NAMALWA (cell line): ENCODE data around the gene PML.
"Not testable (repeated sequence)": the region's sequence is repeated elsewhere in the genome, so short reads cannot be mapped to it uniquely, and the experiment has no call there.

Experiments used
- DNase-seq: peaks from one replicate; pipeline ENCODE4 v3.0.0-alpha.2; 2015; ENCODE audit warnings: low spot score

The PML gene

DNA sequence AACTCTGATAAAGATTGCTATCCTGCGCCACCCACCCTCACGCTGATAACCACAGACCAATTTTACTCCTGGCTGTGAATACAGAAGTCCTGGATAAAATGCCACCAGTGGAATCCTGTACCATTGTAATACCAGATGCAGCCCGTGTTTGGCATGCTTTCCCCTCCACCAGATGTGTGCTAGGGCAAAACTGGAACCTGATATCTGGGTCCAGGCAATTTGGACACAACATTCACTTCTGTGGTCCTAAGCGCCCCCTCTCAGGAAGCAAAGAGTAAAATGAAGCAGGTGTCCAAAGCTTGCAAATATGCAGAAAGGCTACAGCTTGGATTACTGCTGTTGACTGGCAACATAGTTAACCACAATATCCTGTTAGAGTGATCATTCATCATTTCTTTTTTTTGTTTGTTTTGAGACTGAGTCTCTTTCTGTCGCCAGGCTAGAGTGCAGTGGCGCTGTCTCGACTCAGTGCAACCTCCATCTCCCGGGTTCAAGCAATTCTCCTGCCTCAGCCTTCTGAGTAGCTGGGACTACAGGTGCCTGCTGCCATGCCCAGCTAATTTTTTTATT is 35.4 kb upstream of the PML start:
- peak; percentile 89 for DNase-seq

DNA sequence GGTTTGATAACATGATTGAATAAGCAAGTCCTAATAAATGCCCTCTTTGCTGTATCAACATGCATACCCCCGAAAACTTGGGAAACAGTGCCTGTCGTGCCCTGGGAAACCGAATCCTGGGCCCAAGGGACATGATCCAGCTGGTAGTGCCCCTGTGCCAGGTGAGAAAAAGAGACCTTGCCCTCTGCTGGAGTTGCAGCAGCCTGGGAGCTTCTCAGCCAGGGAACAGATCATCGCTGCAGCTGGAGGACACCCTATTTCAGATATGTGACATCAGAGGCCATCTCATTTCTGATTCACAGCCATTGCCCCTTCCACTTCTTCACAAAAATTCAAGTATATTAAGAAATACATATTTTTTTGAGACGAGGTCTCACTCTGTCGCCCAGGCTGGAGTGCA is 34.7 kb upstream of the PML start:
- DNase-seq = peak; percentile 27

DNA sequence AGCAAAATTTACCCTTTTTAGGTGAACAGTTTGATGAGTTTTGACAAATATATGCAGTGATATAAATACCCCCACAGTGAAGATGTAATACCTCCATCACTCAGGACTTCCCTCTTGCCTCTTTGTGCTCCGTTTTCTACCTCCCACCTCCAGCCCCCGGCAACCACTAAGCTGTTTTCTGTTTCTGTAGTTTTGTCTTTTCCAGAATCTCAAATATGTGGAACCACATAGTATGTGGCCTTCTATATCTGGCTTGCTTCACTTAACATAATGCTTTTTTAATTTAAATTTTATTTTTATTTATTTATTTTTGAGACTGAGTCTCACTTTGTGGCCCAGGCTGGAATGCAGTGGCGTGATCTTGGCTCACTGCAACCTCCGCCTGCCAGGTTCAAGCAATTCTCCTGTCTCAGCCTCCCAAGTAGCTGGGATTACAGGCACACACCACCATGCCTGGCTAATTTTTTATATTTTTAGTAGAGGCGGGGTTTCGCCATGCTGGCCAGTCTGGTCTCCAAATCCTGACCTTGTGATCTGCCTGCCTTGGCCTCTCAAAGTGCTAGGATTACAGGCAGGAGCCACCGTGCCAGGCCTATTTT is 33.9 kb upstream of the PML start:
- not testable (repeated sequence) for DNase-seq

DNA sequence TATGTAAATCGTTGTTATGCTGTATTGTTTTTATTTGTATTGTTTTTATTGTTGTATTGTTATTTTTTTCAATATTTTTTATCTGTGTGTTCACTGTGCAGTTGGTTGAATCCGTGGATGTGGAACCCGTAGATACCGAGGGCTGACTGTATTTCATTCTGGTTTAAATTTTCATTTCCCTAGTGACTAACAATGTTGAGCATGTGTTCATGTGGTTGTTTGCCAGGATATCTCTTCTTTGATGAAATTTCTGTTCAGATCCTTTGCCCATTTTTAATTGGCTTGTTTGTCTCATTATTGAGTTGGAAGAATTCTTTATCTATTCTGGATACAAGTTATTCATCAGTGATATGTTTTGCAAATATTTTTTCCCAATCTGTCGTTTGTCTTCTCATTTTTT is 32.1 kb upstream of the PML start:
- DNase-seq = no peak

DNA sequence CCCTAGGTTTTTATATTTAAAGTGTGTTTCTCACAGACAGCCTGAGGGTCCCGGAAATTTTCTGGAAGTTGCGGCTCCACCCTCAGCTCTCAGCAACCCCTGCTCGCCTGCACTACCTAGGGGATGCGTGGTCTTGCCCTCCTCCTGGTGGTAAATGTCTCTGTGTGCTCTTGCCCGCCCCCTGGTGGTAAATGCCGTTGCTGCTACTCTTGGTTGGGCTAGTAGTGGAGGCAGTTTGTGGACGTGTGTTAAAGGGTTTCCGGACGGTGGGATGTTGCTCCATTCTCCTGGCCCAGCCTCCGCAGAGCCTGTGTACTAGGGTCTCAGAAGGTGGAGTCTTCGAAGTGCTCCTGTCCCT is 29.8 kb upstream of the PML start:
- peak; percentile 94 for DNase-seq

DNA sequence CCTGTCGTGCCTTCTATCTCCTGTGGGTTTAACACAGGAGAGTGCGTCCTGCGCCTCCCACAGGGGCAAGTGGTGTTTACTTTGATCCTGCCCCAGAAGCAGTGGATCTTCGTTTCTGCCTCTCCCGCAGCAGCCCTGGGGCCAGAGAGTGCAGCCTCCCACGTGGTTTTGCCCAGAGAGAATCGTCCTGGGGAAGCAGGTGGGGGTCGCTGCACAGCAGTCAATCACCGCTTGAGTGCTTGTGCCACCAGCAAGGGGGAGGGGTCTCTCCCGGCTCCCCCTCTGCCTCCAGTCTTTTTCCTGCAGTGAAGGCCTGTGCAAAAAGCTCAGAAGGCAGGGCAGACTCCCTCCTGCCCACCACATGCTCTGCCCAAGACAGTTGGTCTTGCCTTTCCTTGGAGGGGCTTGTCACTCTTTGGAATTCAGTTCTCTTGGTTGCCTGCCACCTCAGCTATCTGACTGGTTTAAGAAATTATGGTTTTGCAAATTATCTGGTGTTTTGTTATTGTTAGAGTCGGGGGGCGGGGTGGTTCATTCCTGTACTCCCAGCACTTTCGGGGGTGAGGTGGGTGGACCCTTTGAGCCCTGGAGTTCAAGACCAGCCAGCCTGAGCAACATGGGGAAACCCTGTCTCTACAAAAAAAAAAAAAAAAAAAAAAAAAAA is 29.3 kb upstream of the PML start:
- peak; percentile 50 for DNase-seq

DNA sequence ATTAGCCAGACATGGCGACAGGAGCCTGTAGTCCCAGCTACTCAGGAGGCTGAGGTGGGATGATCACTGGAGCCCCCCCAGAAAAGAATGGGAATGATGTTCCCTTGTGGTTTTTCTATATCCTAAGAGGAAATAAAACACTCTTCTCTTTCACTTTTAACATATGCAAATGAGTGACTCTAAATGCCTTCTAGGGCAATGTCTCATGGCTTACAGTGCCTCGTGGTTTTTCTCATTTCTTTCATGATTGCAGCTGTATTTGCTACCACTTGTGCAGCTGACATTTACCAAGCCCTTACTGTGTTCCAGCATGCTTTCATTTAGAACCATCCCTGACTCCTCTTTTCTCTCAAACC is 28.8 kb upstream of the PML start:
- DNase-seq = peak; percentile 85

DNA sequence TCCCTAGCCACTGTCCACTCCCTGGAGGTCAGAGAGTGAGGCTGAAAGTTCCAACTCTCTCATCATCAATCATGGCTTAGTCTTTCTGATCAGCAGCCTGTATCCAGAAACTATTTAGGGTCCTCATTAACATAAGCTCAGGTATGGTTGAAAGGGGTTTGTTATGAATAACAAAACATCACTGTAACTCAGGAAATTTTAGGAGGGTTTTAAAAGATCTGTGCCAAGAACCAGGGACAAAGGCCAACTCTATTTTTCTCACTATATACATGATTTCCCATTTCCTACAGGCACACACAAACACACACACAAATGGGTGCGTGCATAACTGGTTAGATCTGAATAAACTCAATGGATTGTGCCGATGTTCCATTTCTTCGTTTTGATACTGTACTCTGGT is 26.1 kb upstream of the PML start:
- DNase-seq = no peak

DNA sequence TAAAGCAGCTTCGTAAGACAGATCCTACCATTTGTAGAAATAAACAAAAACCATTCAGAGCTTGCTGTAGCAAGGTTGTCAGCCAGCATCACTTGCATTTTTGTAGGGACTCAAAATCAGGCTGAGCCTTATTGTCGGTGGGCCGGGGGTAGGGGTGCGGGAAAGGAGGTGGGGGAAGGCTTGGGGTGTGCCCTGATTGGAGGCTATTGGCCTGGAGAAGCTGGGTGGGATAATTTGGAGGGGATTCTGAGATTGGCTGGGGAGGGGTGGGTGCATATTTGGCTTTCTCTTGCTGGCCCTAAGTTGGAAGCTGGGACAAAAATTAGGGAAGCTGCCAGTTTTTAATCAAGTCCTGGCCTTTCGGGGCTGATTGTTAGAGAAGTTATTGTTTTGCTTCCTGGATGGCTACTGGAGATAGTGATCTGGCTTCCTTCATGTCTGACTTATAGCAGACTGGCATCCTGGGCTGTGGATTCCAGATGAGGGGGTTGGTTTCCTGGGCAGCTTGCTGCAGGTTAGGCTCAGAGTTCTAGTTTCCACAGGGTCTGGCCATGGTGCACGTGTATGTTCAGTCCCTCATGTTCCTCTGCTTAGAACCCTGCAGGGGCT is 25.3 kb upstream of the PML start:
- no peak for DNase-seq

DNA sequence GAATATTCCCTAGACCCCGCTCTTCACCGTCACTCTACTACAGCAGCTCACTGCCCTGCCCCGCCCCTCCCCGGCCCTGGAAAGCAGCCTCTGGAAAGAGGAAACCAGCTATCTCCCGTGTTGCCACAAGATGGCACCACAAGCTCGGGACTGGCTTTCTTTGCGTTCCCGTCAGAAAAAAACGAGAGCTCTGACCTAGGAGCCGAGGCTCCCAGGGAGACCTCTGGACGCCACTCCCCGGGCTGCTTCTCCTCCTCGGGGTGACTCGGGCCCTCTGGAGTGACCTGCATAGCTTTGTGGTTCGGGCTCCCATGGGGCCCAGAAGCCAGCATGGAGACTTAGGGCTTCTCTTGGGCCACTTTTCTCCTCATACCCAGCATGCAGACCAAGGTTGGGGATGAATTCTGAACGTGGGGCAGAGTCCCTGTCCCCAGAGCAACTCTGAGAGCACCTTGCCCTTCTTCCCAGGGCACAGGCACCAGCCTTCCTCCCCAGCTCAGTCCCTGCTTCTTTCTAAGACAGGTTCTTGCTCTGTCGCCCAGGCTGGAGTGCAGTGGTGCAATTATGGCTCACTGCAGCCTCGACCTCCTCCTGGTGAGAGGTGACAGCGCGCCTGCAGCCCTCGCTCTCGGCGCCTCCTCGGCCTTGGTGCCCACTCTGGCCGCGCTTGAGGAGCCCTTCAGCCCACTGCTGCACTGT is 21.4 kb upstream of the PML start:
- peak; percentile 90 for DNase-seq

DNA sequence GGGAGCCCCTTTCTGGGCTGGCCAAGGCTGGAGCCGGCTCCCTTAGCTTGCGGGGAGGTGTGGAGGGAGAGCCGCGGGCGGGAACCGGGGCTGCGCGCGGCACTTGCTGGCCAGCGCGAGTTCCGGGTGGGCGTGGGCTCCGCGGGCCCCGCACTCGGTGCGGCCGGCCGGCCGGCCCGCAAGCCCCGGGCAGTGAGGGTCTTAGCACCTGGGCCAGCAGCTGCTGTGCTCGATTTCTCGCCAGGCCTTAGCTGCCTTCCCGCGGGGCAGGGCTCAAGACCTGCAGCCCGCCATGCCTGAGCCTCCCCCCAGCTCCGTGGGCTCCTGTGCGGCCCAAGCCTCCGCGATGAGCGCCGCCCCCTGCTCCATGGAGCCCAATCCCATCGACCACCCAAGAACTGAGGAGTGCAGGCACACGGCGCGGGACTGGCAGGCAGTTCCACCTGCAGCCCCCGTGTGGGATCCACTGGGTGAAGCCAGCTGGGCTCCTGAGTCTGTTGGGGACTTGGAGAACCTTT is 20.8 kb upstream of the PML start:
- not testable (repeated sequence) for DNase-seq

DNA sequence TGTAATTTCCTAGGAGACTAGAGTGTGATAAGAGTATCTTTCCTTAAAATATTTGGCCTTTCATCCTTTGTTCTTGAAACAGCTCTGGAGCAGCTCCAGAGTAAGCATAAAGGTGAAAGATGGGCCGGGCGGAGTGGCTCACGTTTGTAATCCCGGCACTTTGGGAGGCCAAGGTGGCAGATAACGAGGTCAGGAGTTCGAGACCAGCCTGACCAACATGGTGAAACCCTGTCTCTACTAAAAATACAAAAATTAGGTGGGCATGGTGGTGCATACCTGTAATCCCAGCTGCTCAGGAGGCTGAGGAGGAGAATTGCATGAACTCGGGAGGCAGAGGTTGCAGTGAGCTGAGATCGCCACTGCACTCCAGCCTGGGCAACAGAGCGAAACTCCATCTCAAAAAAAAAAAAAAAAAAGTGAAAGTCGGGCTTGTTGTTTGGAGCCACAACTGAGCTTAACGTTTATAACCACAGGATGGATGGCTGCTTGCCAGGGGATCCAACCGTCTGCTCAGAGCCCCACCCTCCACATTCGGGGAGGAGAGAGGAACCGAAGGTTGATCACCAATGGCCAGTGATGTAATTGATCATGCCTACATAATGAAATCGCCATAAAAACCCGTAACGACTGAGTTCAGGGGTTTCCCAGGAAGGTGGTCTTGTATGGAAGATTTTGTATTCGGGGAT is 18.9 kb upstream of the PML start:
- not testable (repeated sequence) for DNase-seq

DNA sequence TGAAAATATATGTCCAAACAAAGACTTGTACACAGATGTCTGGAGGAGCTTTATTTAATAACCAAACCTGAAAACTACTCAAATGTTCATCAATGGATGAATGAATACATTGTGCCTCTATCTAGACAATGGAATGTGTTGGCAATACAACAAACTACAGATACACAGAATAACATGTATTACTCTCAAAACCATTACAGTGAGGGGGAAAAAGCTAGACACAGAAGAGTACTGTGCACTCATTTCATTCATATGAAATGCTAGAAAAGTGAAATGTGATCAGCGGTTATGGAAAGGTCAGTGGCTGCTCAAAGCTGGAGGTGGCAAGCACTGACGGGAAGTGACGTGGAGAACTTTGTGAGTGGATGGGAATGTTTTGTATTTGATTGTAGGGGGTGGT is 15.6 kb upstream of the PML start:
- no peak for DNase-seq

DNA sequence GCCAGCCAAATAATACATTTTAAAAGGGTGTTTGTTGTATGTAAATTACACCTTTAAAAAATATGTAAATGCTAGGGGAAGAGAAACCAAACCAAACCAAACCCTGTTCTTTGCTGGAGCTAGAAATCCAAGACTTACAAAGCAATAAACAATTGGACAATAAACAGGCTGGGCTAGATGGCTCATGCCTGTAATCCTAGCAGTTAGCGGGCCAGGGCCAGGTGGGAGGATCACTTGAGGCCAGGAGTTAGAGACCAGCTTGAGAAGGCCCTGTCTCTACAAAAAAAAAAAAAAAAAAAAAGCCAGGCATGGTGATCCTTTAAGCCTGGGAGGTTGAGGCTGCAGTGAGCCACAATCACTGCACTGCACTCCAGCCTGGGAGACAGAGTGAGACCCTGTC is 14.9 kb upstream of the PML start:
- DNase-seq = no peak

DNA sequence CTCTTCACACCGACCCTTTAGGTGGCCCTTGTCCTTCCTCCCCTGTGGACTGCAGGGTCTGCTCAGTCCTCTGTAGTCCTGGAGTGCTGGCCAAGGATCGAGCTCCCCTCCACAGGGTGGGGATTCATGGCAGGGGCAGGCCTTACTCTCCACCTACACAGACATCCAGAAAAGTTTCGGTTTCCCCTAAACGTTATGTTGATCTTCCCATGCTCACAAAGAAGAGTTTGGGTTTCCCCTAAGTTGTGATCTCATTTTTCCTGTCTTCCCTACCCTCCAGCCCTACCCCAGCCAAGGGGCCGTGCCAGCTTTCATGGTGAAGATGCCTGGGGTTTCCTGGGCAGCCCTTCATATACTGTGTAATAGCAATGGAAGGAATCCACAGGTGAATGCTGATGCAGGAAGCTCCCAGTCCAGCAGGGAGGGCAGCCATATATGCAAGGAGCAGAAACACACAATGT is 12.7 kb upstream of the PML start:
- DNase-seq = no peak

DNA sequence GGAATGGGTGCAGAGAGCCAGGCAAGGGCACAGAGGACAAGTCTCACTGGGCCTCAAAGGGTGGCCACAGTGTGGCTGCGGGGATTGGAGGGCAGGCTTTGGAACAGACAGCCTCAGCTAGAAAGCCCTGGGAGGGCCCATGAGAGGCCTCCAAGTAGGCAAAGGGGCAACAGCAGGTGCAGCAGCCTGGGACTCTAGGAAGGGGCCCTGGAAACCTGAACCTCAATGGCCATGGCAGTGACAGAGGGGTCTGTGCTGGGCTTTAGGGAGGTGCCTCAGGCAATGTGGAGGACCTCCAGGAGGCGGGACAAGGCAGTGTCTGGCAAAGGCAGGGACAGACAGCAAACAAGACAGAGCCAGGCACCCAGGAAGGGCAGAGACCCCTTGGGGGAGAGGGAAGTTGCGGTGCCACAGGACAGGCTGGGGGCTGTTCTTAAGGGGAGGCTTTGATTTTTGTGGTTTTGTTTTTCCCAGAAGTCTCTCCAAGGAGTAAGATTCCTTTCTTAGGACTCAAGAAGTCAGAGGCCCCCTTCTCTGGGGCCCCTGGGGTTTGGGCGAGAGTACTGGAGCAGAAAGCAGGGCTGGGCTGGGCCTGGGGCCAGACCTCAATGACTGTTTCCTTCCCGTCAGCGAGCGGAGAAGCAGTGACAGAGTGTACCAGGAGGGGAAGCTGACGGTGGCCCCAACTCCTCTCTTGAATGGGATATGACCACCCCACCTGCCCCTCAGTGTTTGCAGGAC is 12.1 kb upstream of the PML start:
- peak; percentile 52 for DNase-seq

DNA sequence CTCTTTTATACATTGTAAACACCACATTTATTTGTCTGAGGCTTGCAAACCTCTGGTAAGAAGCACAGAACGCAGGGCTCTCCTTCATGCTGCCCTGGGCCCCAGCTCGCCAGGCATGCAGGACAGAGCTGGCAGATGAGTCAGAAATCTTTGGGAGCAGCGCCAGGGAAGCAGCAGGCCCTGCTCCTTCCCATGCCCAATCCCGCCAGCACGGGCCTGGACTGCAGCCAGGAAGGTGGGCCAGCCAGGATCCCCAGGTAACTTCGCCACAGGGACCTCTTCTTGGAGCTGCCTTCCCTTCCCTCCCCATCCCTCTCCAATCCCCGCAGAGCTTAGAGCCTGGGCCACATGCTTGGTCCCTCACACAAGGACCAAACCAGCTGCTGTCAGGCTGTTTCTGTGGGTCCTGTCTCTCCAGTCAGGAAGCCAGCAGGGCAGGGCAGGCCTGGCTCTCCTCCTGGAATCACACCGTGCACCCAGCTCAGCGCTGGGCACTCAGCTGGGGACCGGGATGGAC is 11.2 kb upstream of the PML start:
- no peak for DNase-seq

DNA sequence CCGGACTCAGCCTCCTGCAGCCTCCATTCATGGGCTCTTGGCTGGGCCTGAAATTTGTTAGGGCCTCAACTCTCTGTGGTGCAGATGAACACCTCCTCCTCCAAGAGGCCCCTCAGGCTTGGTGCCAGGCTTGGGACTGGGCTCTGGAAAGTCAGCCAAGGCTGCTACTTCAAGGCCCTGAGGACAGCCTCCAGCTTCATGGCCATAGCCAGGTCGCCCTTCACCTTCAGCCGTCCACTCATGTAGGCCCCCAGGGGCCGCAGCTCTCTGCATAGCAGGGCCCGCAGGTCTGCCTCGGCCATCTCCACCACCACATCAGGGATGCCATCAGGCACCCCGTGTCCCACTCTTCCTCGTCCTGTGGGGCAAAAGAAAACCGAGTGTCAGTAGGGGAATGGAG is 10.7 kb upstream of the PML start:
- no peak for DNase-seq

DNA sequence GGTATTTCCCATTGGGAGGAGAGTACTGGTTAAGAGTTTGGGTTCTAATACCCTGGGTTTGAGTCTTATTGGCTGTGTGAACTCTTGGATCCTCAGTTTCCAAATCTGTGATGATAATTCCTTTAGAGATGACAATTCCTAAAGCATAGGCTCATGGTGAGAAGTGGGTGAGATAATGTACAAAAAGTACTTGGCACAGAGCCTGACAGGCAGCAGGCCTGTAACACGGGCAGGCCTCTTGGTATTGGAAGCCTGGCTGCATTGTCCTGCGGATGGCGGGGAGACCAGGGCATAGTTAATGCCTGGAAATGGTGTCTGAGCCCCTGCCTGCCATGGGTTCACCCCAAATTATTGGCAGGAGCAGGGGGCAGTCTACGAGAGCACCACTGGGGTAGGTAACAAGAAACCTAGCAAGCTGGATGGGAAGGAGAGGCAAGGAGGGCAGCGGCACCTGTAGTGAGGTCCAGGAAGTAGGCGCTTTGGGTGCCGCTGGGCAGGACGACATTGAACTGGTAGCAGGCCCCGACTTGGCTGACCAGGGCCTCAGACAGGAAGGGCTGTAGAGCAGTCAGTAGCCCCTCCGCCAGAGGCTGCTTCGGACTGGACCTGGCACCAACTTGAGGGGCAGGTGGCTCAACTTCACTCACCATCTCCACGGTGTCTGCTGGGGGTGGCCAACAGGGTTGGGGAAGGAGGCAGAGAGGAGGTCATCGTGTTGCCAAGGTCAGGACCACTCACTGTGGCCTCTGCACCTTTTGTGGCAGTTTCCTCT is 10.1 kb upstream of the PML start:
- no peak for DNase-seq
